Gastrocnemius medialis (tissue), 4 donors: ENCODE data around the gene CNTLN. TPM values are rescaled to one million over a fixed set of nuclear protein-coding genes. Genes with fewer than 3 reads are reported as not detected.
A peak's percentile ranks its signal among the peaks of the same experiment; 100 is the strongest.

Source experiments
- ATAC-seq, 2 donors: fragments of 150-250 bp; one replicate each; pipeline ENCODE4 v1.9.1; 2016
- DNase-seq, 2 donors: peaks; one replicate each; pipeline ENCODE4 v3.0.0-alpha.2; 2019
- H3K27ac ChIP-seq, 4 donors: fragments of 200-600 bp; sonication (generic); 1 replicate in 1 of 4; 2 replicates in 3 of 4; pipeline ENCODE4 v1.5.1; 2016 to 2018; ENCODE audit warnings: mild to moderate bottlenecking in 2 of 4, moderate library complexity in 1 of 4
- H3K27me3 ChIP-seq, 3 donors: fragments of 200-600 bp; sonication (generic) in 2 of 3; 1 replicate in 1 of 3; 2 replicates in 2 of 3; pipeline versions ENCODE4 v1.5.1 to v1.6.0; 2016 to 2019; ENCODE audit warnings: mild to moderate bottlenecking in 1 of 3, moderate library complexity in 1 of 3
- H3K36me3 ChIP-seq, 2 donors: fragments of 200-600 bp; sonication (generic) in 1 of 2; one replicate each; pipeline ENCODE4 v1.5.1; 2017 to 2018
- H3K4me1 ChIP-seq, 2 donors: fragments of 200-600 bp; sonication (generic) in 1 of 2; one replicate each; pipeline ENCODE4 v1.5.1; 2016 to 2017; ENCODE audit warnings: mild to moderate bottlenecking in 2 of 2
- H3K4me3 ChIP-seq, 4 donors: fragments of 200-600 bp; sonication (generic) in 3 of 4; 1 replicate in 1 of 4; 2 replicates in 3 of 4; pipeline ENCODE4 v1.5.1; 2016 to 2019; ENCODE audit warnings: mild to moderate bottlenecking in 2 of 4
- H3K9me3 ChIP-seq, 3 donors: fragments of 200-600 bp; sonication (generic) in 2 of 3; 1 replicate in 1 of 3; 2 replicates in 2 of 3; pipeline ENCODE4 v1.5.1; 2016 to 2019
- POLR2A ChIP-seq, 2 donors: fragments of 450-650 bp; IDR thresholded peaks; one replicate each; pipeline ENCODE4 v1.6.1; 2017; ENCODE audit warnings: antibody characterized with exemption in 2 of 2, mild to moderate bottlenecking in 2 of 2, moderate library complexity in 2 of 2
- in situ Hi-C, 4 donors: fragments of 200-750 bp; cut with MboI; loops; one replicate each; pipeline versions ENCODE4 v1.15.0 to v1.8.0; 2017; ENCODE audit warnings: low sequenced_read_pairs in 4 of 4
- intact Hi-C: fragments of 100-400 bp; cut with DNase I; formaldehyde crosslinking; loops from one replicate; pipeline ENCODE4 v1.15.1; 2023; ENCODE audit warnings: low total_unique reads
- total RNA-seq, 4 donors: library from RNA; depleted of rRNA; stranded (reverse); fragments of >200 nt; gene quantifications; one replicate each; pipeline versions ENCODE4 v1.1.0 to v1.2.3, GENCODE V29; 2016
- TF ChIP-seq, protein P1 (sequence below), 5 experiments: fragments of 450-650 bp in 3 of 5; fragments of 200-600 bp in 2 of 5; sonication (generic) in 2 of 5; IDR thresholded peaks in 4 of 5; conservative IDR thresholded peaks in 1 of 5; 1 replicate in 4 of 5; 2 replicates in 1 of 5; pipeline ENCODE4 v1.5.1; 2016 to 2019; ENCODE audit warnings: antibody characterized with exemption in 5 of 5, mild to moderate bottlenecking in 3 of 5, moderate library complexity in 3 of 5

Gene CNTLN, protein sequence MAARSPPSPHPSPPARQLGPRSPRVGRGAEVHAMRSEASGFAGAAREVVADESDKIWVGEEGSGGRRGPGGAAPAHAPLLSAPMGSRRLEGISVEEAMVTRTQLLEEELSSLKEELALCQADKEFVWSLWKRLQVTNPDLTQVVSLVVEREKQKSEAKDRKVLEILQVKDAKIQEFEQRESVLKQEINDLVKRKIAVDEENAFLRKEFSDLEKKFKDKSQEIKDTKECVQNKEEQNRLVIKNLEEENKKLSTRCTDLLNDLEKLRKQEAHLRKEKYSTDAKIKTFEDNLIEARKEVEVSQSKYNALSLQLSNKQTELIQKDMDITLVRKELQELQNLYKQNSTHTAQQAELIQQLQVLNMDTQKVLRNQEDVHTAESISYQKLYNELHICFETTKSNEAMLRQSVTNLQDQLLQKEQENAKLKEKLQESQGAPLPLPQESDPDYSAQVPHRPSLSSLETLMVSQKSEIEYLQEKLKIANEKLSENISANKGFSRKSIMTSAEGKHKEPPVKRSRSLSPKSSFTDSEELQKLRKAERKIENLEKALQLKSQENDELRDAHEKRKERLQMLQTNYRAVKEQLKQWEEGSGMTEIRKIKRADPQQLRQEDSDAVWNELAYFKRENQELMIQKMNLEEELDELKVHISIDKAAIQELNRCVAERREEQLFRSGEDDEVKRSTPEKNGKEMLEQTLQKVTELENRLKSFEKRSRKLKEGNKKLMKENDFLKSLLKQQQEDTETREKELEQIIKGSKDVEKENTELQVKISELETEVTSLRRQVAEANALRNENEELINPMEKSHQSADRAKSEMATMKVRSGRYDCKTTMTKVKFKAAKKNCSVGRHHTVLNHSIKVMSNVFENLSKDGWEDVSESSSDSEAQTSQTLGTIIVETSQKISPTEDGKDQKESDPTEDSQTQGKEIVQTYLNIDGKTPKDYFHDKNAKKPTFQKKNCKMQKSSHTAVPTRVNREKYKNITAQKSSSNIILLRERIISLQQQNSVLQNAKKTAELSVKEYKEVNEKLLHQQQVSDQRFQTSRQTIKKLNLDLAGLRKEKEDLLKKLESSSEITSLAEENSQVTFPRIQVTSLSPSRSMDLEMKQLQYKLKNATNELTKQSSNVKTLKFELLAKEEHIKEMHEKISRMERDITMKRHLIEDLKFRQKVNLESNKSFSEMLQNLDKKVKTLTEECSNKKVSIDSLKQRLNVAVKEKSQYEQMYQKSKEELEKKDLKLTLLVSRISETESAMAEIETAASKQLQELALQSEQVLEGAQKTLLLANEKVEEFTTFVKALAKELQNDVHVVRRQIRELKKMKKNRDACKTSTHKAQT (N-terminal part only)
- 1 to 10 TPM; 1.3 to 6.6 (median 2.4) TPM for total RNA-seq

DNA sequence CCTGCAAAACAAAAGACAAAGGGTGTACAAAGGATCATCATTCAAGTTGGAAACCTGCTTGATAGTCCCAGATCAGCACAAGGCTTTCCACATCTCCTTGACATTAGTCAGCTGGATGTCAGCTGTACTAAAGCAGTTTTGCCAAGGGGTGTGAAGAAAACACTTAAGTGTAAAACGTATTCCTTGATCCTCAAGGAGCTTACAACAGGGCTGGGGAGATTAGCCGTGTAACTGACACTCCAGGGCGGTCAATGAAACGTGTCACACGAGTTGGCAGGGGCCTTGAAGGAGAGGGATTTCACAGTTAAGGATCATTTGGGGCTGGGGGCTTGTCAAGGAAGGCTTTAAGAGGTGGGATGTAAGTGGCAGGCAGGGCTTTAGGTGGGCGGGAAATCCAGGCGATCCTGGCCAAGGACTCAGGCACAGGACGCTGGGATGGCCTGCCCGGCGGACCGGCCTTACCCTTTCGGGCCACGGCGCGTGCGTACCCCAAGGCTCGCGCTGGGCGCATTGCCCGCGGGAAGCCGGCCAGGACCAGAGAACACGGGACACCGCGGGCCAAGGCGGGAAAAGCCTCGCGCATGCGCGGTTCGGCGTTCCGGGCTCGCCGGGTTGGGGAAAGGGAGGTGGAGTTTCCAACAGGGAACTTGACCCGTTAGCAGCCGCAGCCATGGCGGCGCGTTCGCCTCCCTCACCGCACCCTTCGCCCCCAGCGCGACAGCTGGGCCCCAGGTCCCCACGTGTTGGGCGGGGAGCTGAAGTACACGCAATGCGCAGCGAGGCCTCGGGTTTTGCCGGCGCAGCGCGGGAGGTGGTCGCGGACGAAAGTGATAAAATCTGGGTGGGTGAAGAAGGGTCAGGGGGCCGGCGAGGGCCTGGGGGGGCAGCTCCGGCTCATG lies at the start of gene CNTLN:
Gene CNTLN (plus strand): TSS at position 645 of the 899 bp plus-strand sequence. CDS start 26 bp downstream, at position 671.
- H3K27ac ChIP-seq, result peak within 1 kb of the TSS; percentile 78 to 85 (median 82)
- peak; percentile 88 to 92 for ATAC-seq
- DNase-seq, result peak; percentile 71 to 80
- in situ Hi-C loops, result no loop called here
- peaks cover 5 to 10% of the 10 kb centered on the region in 2 donors for H3K4me1 ChIP-seq
- H3K27me3 ChIP-seq, result no peaks in the 10 kb centered on the region
- H3K9me3 ChIP-seq, result no peaks in the 10 kb centered on the region
- TF ChIP-seq, protein P1, sequence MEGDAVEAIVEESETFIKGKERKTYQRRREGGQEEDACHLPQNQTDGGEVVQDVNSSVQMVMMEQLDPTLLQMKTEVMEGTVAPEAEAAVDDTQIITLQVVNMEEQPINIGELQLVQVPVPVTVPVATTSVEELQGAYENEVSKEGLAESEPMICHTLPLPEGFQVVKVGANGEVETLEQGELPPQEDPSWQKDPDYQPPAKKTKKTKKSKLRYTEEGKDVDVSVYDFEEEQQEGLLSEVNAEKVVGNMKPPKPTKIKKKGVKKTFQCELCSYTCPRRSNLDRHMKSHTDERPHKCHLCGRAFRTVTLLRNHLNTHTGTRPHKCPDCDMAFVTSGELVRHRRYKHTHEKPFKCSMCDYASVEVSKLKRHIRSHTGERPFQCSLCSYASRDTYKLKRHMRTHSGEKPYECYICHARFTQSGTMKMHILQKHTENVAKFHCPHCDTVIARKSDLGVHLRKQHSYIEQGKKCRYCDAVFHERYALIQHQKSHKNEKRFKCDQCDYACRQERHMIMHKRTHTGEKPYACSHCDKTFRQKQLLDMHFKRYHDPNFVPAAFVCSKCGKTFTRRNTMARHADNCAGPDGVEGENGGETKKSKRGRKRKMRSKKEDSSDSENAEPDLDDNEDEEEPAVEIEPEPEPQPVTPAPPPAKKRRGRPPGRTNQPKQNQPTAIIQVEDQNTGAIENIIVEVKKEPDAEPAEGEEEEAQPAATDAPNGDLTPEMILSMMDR (IDR thresholded peaks at IDR 0.05 in 4 of 5, conservative IDR thresholded peaks at IDR 0.05 in 1 of 5), result peak in 1 of 5 experiments; percentile 8
- TF ChIP-seq POLR2A (IDR thresholded peaks at IDR 0.05), result peak; percentile 48 to 58
- H3K4me3 ChIP-seq, result peak within 1 kb of the TSS; percentile 70 to 93 (median 83)
- intact Hi-C loops, result loop anchor here (2.0 to 10.0 kb wide), 4 partner anchors 18 to 1830 kb away; partner anchors contain the start of gene TTC39B
- H3K36me3 ChIP-seq, result no peaks in the 10 kb centered on the region

- no peak for TF ChIP-seq POLR2A (IDR thresholded peaks at IDR 0.05)
- TF ChIP-seq, protein P1 (IDR thresholded peaks at IDR 0.05 in 4 of 5, conservative IDR thresholded peaks at IDR 0.05 in 1 of 5), result no peak
- Histone ChIP-seq H3K27ac (no peak overlapping the region), H3K4me3 (no peak overlapping the region), H3K36me3 (no peaks in the 10 kb centered on the region), H3K27me3 (no peaks in the 10 kb centered on the region), H3K9me3 (no peaks in the 10 kb centered on the region), H3K4me1 (no peaks in the 10 kb centered on the region)
- intact Hi-C loops (no loop called here), in situ Hi-C loops (no loop called here)
- no peak for DNase-seq
- ATAC-seq, result no peak
These were observed 46.3 kb upstream of the CNTLN start for GRCh38 chr9:17088566-17088965.

- in situ Hi-C loops, result no loop called here
- intact Hi-C loops, result no loop called here
- Histone ChIP-seq H3K4me1 (no peaks in the 10 kb centered on the region), H3K9me3 (no peaks in the 10 kb centered on the region), H3K4me3 (no peak overlapping the region), H3K27me3 (no peaks in the 10 kb centered on the region), H3K27ac (no peak overlapping the region), H3K36me3 (no peaks in the 10 kb centered on the region)
- no peak for ATAC-seq
- TF ChIP-seq POLR2A (IDR thresholded peaks at IDR 0.05), result no peak
- TF ChIP-seq, protein P1 (IDR thresholded peaks at IDR 0.05 in 4 of 5, conservative IDR thresholded peaks at IDR 0.05 in 1 of 5), result no peak
- DNase-seq, result no peak
These were observed 44.8 kb upstream of the CNTLN start for GRCh38 chr9:17090041-17090440.
